NCI-H82 treated with DMSO at 0.1 percent for 48 hours (cell line): Measurements from ENCODE around the gene ANKUB1.

ENCODE experiments used
- DNase-seq: peaks from one replicate; lab custom pipeline; 2025; ENCODE audit not compliant: unreplicated experiment; lab: John Stamatoyannopoulos, UW

ANKUB1 gene

GRCh38 chr3:149810846-149811245 lies 18.5 kb upstream of the ANKUB1 start:
- no peak for DNase-seq

- DNase-seq: no peak
These were observed 17.3 kb upstream of the ANKUB1 start for GRCh38 chr3:149809699-149810098.

- peak; percentile 44 for DNase-seq
These were observed 16.0 kb upstream of the ANKUB1 start for GRCh38 chr3:149808209-149808829.

GRCh38 chr3:149806171-149806778 lies 13.9 kb upstream of the ANKUB1 start:
- DNase-seq: no peak

GRCh38 chr3:149801639-149802038 lies 9.3 kb upstream of the ANKUB1 start:
- no peak for DNase-seq

- DNase-seq: no peak
These were observed 8.8 kb upstream of the ANKUB1 start for GRCh38 chr3:149801195-149801594.

GRCh38 chr3:149800693-149801092 lies 8.3 kb upstream of the ANKUB1 start:
- DNase-seq: no peak

- no peak for DNase-seq
These were observed 3.7 kb upstream of the ANKUB1 start for GRCh38 chr3:149796026-149796425.

- no peak for DNase-seq
These were observed 1.7 kb downstream of the ANKUB1 start for GRCh38 chr3:149790698-149791097.

- DNase-seq: no peak
These were observed 2.1 kb downstream of the ANKUB1 start for GRCh38 chr3:149790268-149790667.

- DNase-seq: no peak
These were observed 8.2 kb downstream of the ANKUB1 start for GRCh38 chr3:149784064-149784704.

- DNase-seq: no peak
These were observed 8.8 kb downstream of the ANKUB1 start for GRCh38 chr3:149783576-149783975.

- no peak for DNase-seq
These were observed 10.6 kb downstream of the ANKUB1 start for GRCh38 chr3:149781741-149782140.

- no peak for DNase-seq
These were observed 11.1 kb downstream of the ANKUB1 start for GRCh38 chr3:149781211-149781610.

- no peak for DNase-seq
These were observed 14.7 kb downstream of the ANKUB1 start for GRCh38 chr3:149777414-149778214.

GRCh38 chr3:149776170-149776569 lies 16.2 kb downstream of the ANKUB1 start:
- DNase-seq: no peak

- no peak for DNase-seq
These were observed 19.5 kb downstream of the ANKUB1 start for GRCh38 chr3:149772861-149773260.

- DNase-seq: peak; percentile 25
These were observed 20.6 kb downstream of the ANKUB1 start for GRCh38 chr3:149771652-149772271.

- no peak for DNase-seq
These were observed 22.1 kb downstream of the ANKUB1 start for GRCh38 chr3:149770246-149770645.

GRCh38 chr3:149768704-149769103 lies 23.6 kb downstream of the ANKUB1 start:
- no peak for DNase-seq

- no peak for DNase-seq
These were observed 24.6 kb downstream of the ANKUB1 start for GRCh38 chr3:149767720-149768119.
